Body of pancreas (tissue), 4 donors: ENCODE results near the gene DNAJB6. TPM values are rescaled to one million over a fixed set of nuclear protein-coding genes. Genes with fewer than 3 reads are reported as not detected.

ENCODE experiments used
- ATAC-seq: fragments of 150-250 bp; one replicate; pipeline ENCODE4 v1.9.1; 2016
- DNase-seq, 4 donors: peaks; one replicate each; pipeline ENCODE4 v3.0.0-alpha.2; 2019
- H3K27ac ChIP-seq, 4 donors: fragments of 200-600 bp; sonication (generic); 1 replicate in 3 of 4; 2 replicates in 1 of 4; pipeline versions ENCODE4 v1.5.1 to v1.6.1; 2016 to 2019; ENCODE audit warnings: mild to moderate bottlenecking in 1 of 4, mixed read lengths in 1 of 4, moderate library complexity in 1 of 4
- H3K27me3 ChIP-seq, 2 donors: fragments of 200-600 bp; sonication (generic); one replicate each; pipeline ENCODE4 v1.6.0; 2016; ENCODE audit warnings: mild to moderate bottlenecking in 1 of 2
- H3K36me3 ChIP-seq, 2 donors: fragments of 200-600 bp; sonication (generic); replicated peaks in 1 of 2; 2 replicates each; pipeline ENCODE4 v1.5.1; 2016; ENCODE audit warnings: low read depth in 2 of 2; ENCODE audit not compliant: insufficient read depth in 1 of 2
- H3K4me1 ChIP-seq: fragments of 200-600 bp; sonication (generic); one replicate; pipeline ENCODE4 v1.6.0; 2016
- H3K4me3 ChIP-seq, 2 donors: fragments of 200-600 bp; sonication (generic); 1 replicate in 1 of 2; 2 replicates in 1 of 2; pipeline ENCODE4 v1.5.1; 2016 to 2019
- H3K9me3 ChIP-seq, 3 donors: fragments of 200-600 bp; sonication (generic); 1 replicate in 2 of 3; 2 replicates in 1 of 3; pipeline ENCODE4 v1.5.1; 2016
- POLR2A ChIP-seq, 3 donors: fragments of 450-650 bp; IDR thresholded peaks; one replicate each; pipeline ENCODE4 v1.6.1; 2016; ENCODE audit warnings: antibody characterized with exemption in 3 of 3, mild to moderate bottlenecking in 2 of 3
- WGBS, 2 donors: methylation state at CpG; one replicate each; pipeline ENCODE4 v1.1.5; 2017; 5-methylcytosine and 5-hydroxymethylcytosine counted together
- intact Hi-C: fragments of 100-400 bp; cut with DNase I; formaldehyde crosslinking; loops from one replicate; pipeline ENCODE4 v1.15.1; 2023
- total RNA-seq, 2 donors: library from RNA; depleted of rRNA; stranded (reverse); fragments of >200 nt; gene quantifications; one replicate each; pipeline ENCODE4 v1.1.0, GENCODE V29; 2016
- TF ChIP-seq, protein P1 (sequence below), 7 experiments: fragments of 450-650 bp in 4 of 7; fragments of 200-600 bp in 3 of 7; sonication (generic) in 3 of 7; IDR thresholded peaks; one replicate each; pipeline ENCODE4 v1.5.1; 2016 to 2019; ENCODE audit warnings: antibody characterized with exemption in 7 of 7

The DNAJB6 gene
- total RNA-seq, 2 donors from 2014 or later: 26.5 to 32.0 TPM

DNA sequence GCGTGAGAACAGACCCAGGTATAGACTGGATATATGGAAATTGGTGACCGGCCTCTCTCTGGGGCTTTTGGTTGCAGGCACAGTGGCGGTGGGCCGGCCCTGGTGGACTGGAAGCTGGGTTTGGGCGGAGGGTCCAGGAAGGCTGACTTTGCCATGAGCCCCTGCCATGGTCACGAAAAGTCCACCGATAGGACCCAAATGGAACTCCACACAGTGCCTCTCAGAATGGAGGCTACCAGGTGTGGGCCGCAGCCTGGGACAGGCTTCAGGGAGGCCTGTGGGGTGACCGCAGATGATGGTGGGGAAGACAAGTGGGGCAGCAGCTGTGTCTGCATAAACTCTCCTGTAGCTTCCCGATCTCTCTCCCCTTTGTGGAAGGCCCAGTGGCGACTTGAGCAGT lies 123.2 kb downstream of the DNAJB6 start:
- Histone ChIP-seq H3K27me3 (no peaks in the 10 kb centered on the region), H3K4me3 (no peak overlapping the region), H3K27ac (no peak overlapping the region), H3K36me3 (no peaks in the 10 kb centered on the region), H3K9me3 (no peaks in the 10 kb centered on the region), H3K4me1 (no peaks in the 10 kb centered on the region)
- DNase-seq: no peak
- TF ChIP-seq POLR2A (IDR thresholded peaks at IDR 0.05): no peak
- TF ChIP-seq, protein P1, sequence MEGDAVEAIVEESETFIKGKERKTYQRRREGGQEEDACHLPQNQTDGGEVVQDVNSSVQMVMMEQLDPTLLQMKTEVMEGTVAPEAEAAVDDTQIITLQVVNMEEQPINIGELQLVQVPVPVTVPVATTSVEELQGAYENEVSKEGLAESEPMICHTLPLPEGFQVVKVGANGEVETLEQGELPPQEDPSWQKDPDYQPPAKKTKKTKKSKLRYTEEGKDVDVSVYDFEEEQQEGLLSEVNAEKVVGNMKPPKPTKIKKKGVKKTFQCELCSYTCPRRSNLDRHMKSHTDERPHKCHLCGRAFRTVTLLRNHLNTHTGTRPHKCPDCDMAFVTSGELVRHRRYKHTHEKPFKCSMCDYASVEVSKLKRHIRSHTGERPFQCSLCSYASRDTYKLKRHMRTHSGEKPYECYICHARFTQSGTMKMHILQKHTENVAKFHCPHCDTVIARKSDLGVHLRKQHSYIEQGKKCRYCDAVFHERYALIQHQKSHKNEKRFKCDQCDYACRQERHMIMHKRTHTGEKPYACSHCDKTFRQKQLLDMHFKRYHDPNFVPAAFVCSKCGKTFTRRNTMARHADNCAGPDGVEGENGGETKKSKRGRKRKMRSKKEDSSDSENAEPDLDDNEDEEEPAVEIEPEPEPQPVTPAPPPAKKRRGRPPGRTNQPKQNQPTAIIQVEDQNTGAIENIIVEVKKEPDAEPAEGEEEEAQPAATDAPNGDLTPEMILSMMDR (IDR thresholded peaks at IDR 0.05): no peak
- WGBS, 2 donors: 83 to 94% methylated on average over 7 to 11 of the region's 11 CpGs
- no peak for ATAC-seq
- intact Hi-C loops: no loop called here

DNA sequence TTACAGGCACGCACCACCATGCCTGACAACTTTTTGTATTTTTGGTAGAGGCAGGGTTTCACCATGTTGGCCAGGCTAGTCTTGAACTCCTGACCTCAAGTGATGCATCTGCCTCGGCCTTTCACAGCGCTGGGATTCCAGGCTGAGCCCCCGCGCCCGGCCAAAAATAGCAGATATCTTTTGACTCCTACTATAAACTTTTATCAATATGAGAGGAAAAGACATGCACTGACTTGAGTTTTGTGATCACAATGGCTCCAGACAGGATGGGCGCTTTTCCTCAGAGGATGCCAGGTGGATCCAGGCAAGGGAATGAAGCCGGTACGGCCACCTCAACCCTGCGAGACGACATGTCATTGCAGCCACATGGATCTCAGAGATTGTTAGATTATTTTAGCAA lies 123.9 kb downstream of the DNAJB6 start:
- Histone ChIP-seq H3K4me3 (no peak overlapping the region), H3K9me3 (no peaks in the 10 kb centered on the region), H3K36me3 (no peaks in the 10 kb centered on the region), H3K27me3 (peaks cover 2 to 6% of the 10 kb centered on the region in 2 donors), H3K4me1 (no peaks in the 10 kb centered on the region), H3K27ac (no peak overlapping the region)
- DNase-seq: no peak
- 74 to 85% methylated on average over 11 of the region's 11 CpGs for whole genome bisulfite sequencing, 2 donors
- TF ChIP-seq POLR2A (IDR thresholded peaks at IDR 0.05): no peak
- TF ChIP-seq, protein P1 (IDR thresholded peaks at IDR 0.05): no peak
- intact Hi-C loops: no loop called here
- no peak for ATAC-seq

DNA sequence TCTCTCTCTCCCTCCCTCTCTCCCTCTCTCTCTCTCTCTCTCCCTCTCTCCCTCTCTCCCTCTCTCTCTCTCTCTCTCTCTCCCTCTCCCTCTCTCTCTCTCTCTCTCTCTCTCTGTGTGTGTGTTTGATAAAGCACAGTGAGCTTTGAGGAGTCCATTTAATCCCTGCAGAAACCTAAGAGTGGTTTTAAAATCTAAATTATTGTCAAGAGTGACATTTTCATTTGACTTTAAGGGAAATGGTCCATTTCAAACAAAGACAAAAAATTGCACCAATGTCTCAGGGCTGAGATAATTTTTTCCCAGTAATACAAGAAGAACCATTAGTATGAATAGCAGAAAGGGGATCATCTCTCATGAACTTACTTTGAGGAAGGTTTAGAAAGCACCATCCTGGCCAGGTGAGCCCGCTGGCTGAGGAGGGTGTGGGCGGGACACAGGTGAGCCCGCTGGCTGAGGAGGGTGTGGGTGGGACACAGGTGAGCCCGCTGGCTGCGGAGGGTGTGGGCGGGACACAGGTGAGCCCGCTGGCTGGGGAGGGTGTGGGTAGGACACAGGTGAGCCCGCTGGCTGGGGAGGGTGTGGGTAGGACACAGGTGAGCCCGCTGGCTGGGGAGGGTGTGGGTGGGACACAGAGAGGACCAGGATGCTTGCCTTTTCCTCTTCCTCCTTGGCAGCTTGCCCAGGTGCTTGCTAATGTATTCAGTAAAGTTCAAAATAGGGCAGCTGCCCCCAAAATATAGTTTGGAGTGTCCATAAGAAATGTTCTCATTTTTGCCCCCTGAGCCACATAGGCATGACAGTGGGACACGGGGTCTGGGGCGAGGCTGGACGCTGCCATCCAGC lies 125.0 kb downstream of the DNAJB6 start:
- DNase-seq: no peak
- no peaks in the 10 kb centered on the region for H3K4me1 ChIP-seq
- intact Hi-C loops: no loop called here
- H3K27ac ChIP-seq: no peak overlapping the region
- WGBS, 2 donors: 26 to 34% methylated on average over 12 of the region's 12 CpGs
- no peaks in the 10 kb centered on the region for H3K9me3 ChIP-seq
- peaks cover 8 to 14% of the 10 kb centered on the region in 2 donors for H3K27me3 ChIP-seq
- H3K36me3 ChIP-seq: no peaks in the 10 kb centered on the region
- no peak overlapping the region for H3K4me3 ChIP-seq
- ATAC-seq: no peak
- no peak for TF ChIP-seq POLR2A (IDR thresholded peaks at IDR 0.05)
- TF ChIP-seq, protein P1 (IDR thresholded peaks at IDR 0.05): no peak

DNA sequence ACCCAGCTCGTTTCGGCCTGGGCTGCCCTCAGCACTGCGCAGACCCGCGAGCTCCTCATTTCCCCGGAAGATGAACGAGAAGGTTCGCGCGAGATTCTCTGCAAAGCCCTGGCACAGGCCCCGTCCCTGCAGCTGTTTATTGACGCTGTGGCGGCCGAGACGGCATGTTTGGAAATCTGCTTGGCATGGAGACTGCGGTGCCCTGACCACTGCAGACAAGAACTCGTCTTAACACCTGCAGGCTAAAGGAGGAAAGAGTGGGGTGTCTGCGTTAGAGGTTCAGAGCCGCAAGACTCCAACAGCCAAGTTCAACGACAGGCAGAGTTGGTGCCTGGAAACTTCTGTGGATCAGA lies 125.6 kb downstream of the DNAJB6 start:
- DNase-seq (no peak), ATAC-seq (no peak)
- H3K4me1 ChIP-seq: no peaks in the 10 kb centered on the region
- no peaks in the 10 kb centered on the region for H3K9me3 ChIP-seq
- peaks cover 8 to 14% of the 10 kb centered on the region in 2 donors for H3K27me3 ChIP-seq
- intact Hi-C loops: no loop called here
- no peak overlapping the region for H3K27ac ChIP-seq
- 68 to 72% methylated on average over 18 to 20 of the region's 20 CpGs for WGBS, 2 donors
- TF ChIP-seq POLR2A (IDR thresholded peaks at IDR 0.05): no peak
- TF ChIP-seq, protein P1 (IDR thresholded peaks at IDR 0.05): no peak
- no peaks in the 10 kb centered on the region for H3K36me3 ChIP-seq
- H3K4me3 ChIP-seq: no peak overlapping the region

DNA sequence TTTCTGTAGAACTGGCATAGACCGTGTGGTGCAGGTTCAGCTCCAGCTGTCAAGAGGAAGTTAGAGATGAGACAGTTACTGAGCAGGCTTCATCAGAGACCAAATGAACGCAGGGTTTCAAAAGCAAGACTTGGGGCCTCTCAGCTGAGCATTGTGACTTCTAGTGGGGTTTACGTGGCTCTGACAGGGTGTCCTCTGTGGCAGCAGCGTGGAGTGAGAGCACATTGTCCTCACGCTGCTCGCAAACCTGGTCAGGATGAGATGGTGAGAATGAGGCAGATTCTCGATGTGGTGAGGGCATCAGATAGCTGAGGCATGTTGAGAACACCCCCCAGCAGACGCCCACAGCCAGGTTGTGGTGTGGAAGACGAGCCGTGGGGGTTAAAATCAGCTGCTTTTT lies 126.0 kb downstream of the DNAJB6 start:
- Histone ChIP-seq H3K4me3 (no peak overlapping the region), H3K27ac (no peak overlapping the region), H3K36me3 (no peaks in the 10 kb centered on the region), H3K27me3 (peaks cover 8 to 14% of the 10 kb centered on the region in 2 donors), H3K4me1 (no peaks in the 10 kb centered on the region), H3K9me3 (no peaks in the 10 kb centered on the region)
- intact Hi-C loops: no loop called here
- DNase-seq: no peak
- no peak for ATAC-seq
- whole genome bisulfite sequencing, 2 donors: 53 to 56% methylated on average over 10 of the region's 10 CpGs
- TF ChIP-seq, protein P1 (IDR thresholded peaks at IDR 0.05): no peak
- no peak for TF ChIP-seq POLR2A (IDR thresholded peaks at IDR 0.05)
